HCT116 (cell line): ENCODE results near the gene CDH13. TPM values are rescaled to one million over a fixed set of nuclear protein-coding genes. Genes with fewer than 3 reads are reported as not detected.

ENCODE experiments used
- ATAC-seq: fragments of 200-7000 bp; cut with Tn5 transposase; 2 replicates; pipeline ENCODE4 v1.9.1; 2020; ENCODE audit warnings: mild to moderate bottlenecking, moderate library complexity
- BruUV-seq: library from RNA; stranded (reverse); fragments of 400-500 nt; replicated peaks from 2 replicates; lab custom pipeline; 2021; lab: Mats Ljungman, UMichigan
- CTCF ChIA-PET: fragments of 300-600 bp; sonication (Branson Sonifier 250); formaldehyde crosslinking; loops from one replicate; lab custom pipeline; 2021; ENCODE audit warnings: antibody characterized with exemption; lab: Charles Lee
- POLR2A ChIA-PET: fragments of 300-600, 350-600 bp; sonication (Branson Sonifier 250); formaldehyde crosslinking; loops from one replicate; lab custom pipeline; 2021; ENCODE audit warnings: antibody characterized with exemption; lab: Charles Lee
- RAD21 ChIA-PET, 2 experiments: fragments of 300-600 bp; sonication (Branson Sonifier 250); formaldehyde crosslinking; loops; one replicate each; lab custom pipeline; 2023; ENCODE audit warnings: low total read pairs in 2 of 2; ENCODE audit not compliant: uncharacterized antibody in 2 of 2, unreplicated experiment in 2 of 2, low non-redundant PET in 1 of 2; lab: Charles Lee
- DNase-seq: peaks from one replicate; pipeline ENCODE4 v3.0.0-alpha.2; 2010; ENCODE audit warnings: low read depth, low spot score
- H2AFZ ChIP-seq: fragments of 200-600 bp; shearing (Covaris generic), sonication (generic); 2 replicates; pipeline ENCODE4 v1.6.1; 2017; ENCODE audit warnings: low read depth, mixed run types, mixed read lengths, antibody characterized with exemption, low read length; ENCODE audit not compliant: poor library complexity, severe bottlenecking
- H3K27ac ChIP-seq: 2 replicates; pipeline ENCODE4 v1.5.1; 2012; ENCODE audit warnings: low read depth, low read length
- H3K27me3 ChIP-seq: fragments of 200-600 bp; sonication (generic); 2 replicates; pipeline ENCODE4 v1.6.1; 2016; ENCODE audit warnings: mixed run types, low read length, mixed read lengths; ENCODE audit not compliant: insufficient read depth
- H3K36me3 ChIP-seq, 2 experiments: fragments of 200-500 bp in 1 of 2; fragments of 200-600 bp in 1 of 2; sonication (Bioruptor generic) in 1 of 2; sonication (generic) in 1 of 2; 2 replicates each; pipeline versions ENCODE4 v1.5.1 to v1.6.1; 2014 to 2016; ENCODE audit warnings: low read length in 2 of 2, inconsistent platforms in 1 of 2, mixed read lengths in 1 of 2, mixed run types in 1 of 2; ENCODE audit not compliant: insufficient read depth in 2 of 2, control insufficient read depth in 1 of 2
- H3K4me1 ChIP-seq, 2 experiments: fragments of 200-600 bp in 1 of 2; sonication (generic) in 1 of 2; 2 replicates each; pipeline versions ENCODE4 v1.5.1 to v1.6.1; 2012 to 2017; ENCODE audit warnings: low read length in 2 of 2, inconsistent platforms in 1 of 2, mild to moderate bottlenecking in 1 of 2, mixed read lengths in 1 of 2, mixed run types in 1 of 2, moderate library complexity in 1 of 2; ENCODE audit not compliant: insufficient read depth in 2 of 2, control insufficient read depth in 1 of 2
- H3K4me2 ChIP-seq: fragments of 200-600 bp; sonication (generic); 2 replicates; pipeline ENCODE4 v1.6.1; 2017; ENCODE audit warnings: mixed run types, low read length, mixed read lengths
- H3K4me3 ChIP-seq, 2 experiments: fragments of 200-600 bp in 1 of 2; sonication (generic) in 1 of 2; replicated peaks in 1 of 2; 2 replicates each; pipeline ENCODE4 v1.5.1; 2011 to 2016; ENCODE audit warnings: low read length in 2 of 2, control low read depth in 1 of 2, low read depth in 1 of 2, mild to moderate bottlenecking in 1 of 2, mixed read lengths in 1 of 2, mixed run types in 1 of 2
- H3K79me2 ChIP-seq: fragments of 200-600 bp; sonication (generic); 2 replicates; pipeline ENCODE4 v1.6.1; 2017; ENCODE audit warnings: mild to moderate bottlenecking, mixed run types, low read length, moderate library complexity, mixed read lengths; ENCODE audit not compliant: insufficient read depth
- H3K9ac ChIP-seq: fragments of 200-600 bp; sonication (generic); 2 replicates; pipeline ENCODE4 v1.6.1; 2016; ENCODE audit warnings: low read length, mixed read lengths
- H3K9me2 ChIP-seq: fragments of 200-600 bp; sonication (generic), shearing (Covaris generic); 2 replicates; pipeline ENCODE4 v1.6.1; 2017; ENCODE audit warnings: mixed run types, mild to moderate bottlenecking, moderate library complexity; ENCODE audit not compliant: insufficient read depth
- H3K9me3 ChIP-seq, 2 experiments: fragments of 200-500 bp in 1 of 2; fragments of 200-600 bp in 1 of 2; sonication (Bioruptor generic) in 1 of 2; sonication (generic) in 1 of 2; 2 replicates each; pipeline ENCODE4 v1.6.1; 2014 to 2017; ENCODE audit warnings: low read length in 2 of 2, mixed read lengths in 2 of 2, inconsistent platforms in 1 of 2, low read depth in 1 of 2, mild to moderate bottlenecking in 1 of 2, mixed run types in 1 of 2, moderate library complexity in 1 of 2; ENCODE audit not compliant: control insufficient read depth in 1 of 2, insufficient read depth in 1 of 2
- H4K20me1 ChIP-seq: fragments of 200-600 bp; sonication (generic), shearing (Covaris generic); 2 replicates; pipeline ENCODE4 v1.6.1; 2017; ENCODE audit warnings: mixed run types, mild to moderate bottlenecking, moderate library complexity; ENCODE audit not compliant: insufficient read depth
- CBX3 ChIP-seq: IDR thresholded peaks from 2 replicates; pipeline ENCODE4 v1.6.1; 2012; ENCODE audit warnings: low read depth
- EZH2 ChIP-seq: fragments of 200-600 bp; sonication (generic); IDR thresholded peaks from 2 replicates; pipeline ENCODE4 v1.6.1; 2017; ENCODE audit warnings: antibody characterized with exemption, mixed run types
- EZH2phosphoT487 ChIP-seq: fragments of 200-600 bp; IDR thresholded peaks from 2 replicates; pipeline ENCODE4 v1.6.1; 2018; ENCODE audit warnings: antibody characterized with exemption, borderline replicate concordance
- FOSL1 ChIP-seq: IDR thresholded peaks from 2 replicates; pipeline ENCODE4 v1.6.1; 2012; ENCODE audit warnings: low read depth
- POLR2AphosphoS5 ChIP-seq: IDR thresholded peaks from 2 replicates; pipeline ENCODE4 v1.6.1; 2011; ENCODE audit warnings: mild to moderate bottlenecking, low read depth, low read length, moderate library complexity
- RAD21 ChIP-seq: IDR thresholded peaks from 2 replicates; pipeline ENCODE4 v1.6.1; 2012; ENCODE audit warnings: low read depth, mild to moderate bottlenecking
- SIN3A ChIP-seq: IDR thresholded peaks from 2 replicates; pipeline ENCODE4 v1.6.1; 2012; ENCODE audit warnings: low read depth
- SP1 ChIP-seq: IDR thresholded peaks from 2 replicates; pipeline ENCODE4 v1.6.1; 2012; ENCODE audit warnings: low read depth
- SRF ChIP-seq: IDR thresholded peaks from 2 replicates; pipeline ENCODE4 v1.6.1; 2012; ENCODE audit warnings: low read depth
- TCF7L2 ChIP-seq: IDR thresholded peaks from 2 replicates; pipeline ENCODE4 v1.7.0; 2011; ENCODE audit warnings: borderline replicate concordance, inconsistent platforms; ENCODE audit not compliant: insufficient read depth, insufficient read length; ENCODE audit errors: extremely low read depth
- YY1 ChIP-seq: IDR thresholded peaks from 2 replicates; pipeline ENCODE4 v1.6.1; 2011; ENCODE audit warnings: low read length, low read depth, moderate library complexity, mild to moderate bottlenecking; ENCODE audit not compliant: insufficient replicate concordance; ENCODE audit errors: extremely low read depth
- ZFX ChIP-seq: fragments of 450-650 bp; IDR thresholded peaks from 2 replicates; pipeline ENCODE4 v1.6.1; 2017
- ZNF274 ChIP-seq: fragments of 200-500 bp; sonication (Bioruptor generic); IDR thresholded peaks from 2 replicates; pipeline ENCODE4 v1.6.1; 2014; ENCODE audit warnings: mild to moderate bottlenecking, low read depth, low read length, inconsistent platforms
- intact Hi-C: fragments of 100-400 bp; cut with micrococcal nuclease; formaldehyde crosslinking; loops from 2 replicates; pipeline ENCODE4 v1.10.0; 2022
- total RNA-seq: library from RNA; stranded (reverse); gene quantifications from one replicate; pipeline ENCODE4 v1.2.1, GENCODE V29; 2021; ENCODE audit not compliant: unreplicated experiment
- TF ChIP-seq, protein P1 (sequence below), 3 experiments: fragments of 200-600 bp in 1 of 3; sonication (generic) in 1 of 3; IDR thresholded peaks in 2 of 3; conservative IDR thresholded peaks in 1 of 3; 2 replicates each; pipeline ENCODE4 v1.5.1; 2012 to 2017; ENCODE audit warnings: low read depth in 2 of 3, low read length in 2 of 3, antibody characterized with exemption in 1 of 3, borderline replicate concordance in 1 of 3, control low read depth in 1 of 3, mild to moderate bottlenecking in 1 of 3, mixed read lengths in 1 of 3, mixed run types in 1 of 3, moderate library complexity in 1 of 3; ENCODE audit not compliant: insufficient read depth in 1 of 3
- TF ChIP-seq, protein P2 (sequence below): IDR thresholded peaks from 2 replicates; pipeline ENCODE4 v1.6.1; 2012

Gene CDH13
- total RNA-seq, 1 experiment from 2014 or later = not detected

DNA sequence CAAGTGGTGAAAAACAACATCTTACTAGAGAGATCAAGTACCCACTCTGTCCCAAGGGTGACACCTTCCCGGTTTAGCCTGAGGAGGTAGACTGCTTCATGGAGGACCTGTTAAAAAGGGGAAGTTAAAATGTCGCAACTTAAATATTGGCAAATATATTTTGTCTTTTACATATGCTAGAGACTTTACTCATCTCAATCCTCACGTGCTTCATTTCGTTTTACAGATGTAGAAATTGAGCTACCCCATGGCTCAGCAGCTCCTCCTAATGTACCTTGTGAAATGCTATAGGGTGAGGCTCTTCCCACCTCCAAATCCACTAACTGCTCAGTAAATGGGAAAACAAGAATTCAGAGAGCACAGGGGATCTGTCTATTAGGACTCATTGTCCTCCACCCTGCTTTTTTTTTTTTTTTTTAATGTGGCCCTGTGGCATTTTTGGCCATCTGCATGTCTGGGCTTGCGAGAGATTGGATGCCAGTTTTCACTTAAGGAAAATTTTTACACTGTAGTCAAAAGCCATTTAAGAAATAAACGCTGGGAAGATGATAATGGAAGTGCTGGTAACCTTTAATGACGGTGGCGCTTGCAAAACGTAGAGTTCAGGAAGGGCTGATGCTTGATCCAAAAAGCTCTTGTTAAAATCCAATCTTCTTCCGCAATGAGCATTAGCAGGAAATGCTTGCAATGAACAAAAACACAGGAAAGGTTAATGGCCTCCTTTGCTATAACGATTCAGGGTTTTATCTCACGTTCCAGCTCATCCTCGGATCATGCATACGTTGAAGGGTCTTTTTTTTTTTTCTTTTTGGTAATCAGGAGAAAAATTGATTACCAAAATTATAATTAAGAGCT lies 1220.8 kb downstream of the CDH13 start:
- POLR2A ChIA-PET = no interaction called here
- Histone ChIP-seq H3K36me3 (no peaks in the 10 kb centered on the region), H3K79me2 (no peaks in the 10 kb centered on the region), H3K9me2 (no peaks in the 10 kb centered on the region), H3K4me1 (no peaks in the 10 kb centered on the region), H3K9ac (no peak overlapping the region), H3K4me3 (no peak overlapping the region), H3K27me3 (no peaks in the 10 kb centered on the region), H2AFZ (no peak overlapping the region), H3K9me3 (no peaks in the 10 kb centered on the region), H3K4me2 (no peak overlapping the region), H3K27ac (no peak overlapping the region), H4K20me1 (no peaks in the 10 kb centered on the region)
- TF ChIP-seq ZNF274 (no peak), FOSL1 (no peak), CBX3 (no peak), POLR2AphosphoS5 (no peak), ZFX (no peak), YY1 (no peak), SP1 (no peak), EZH2phosphoT487 (no peak), RAD21 (no peak), EZH2 (no peak), TCF7L2 (no peak), SIN3A (no peak), SRF (no peak)
- TF ChIP-seq, protein P1, sequence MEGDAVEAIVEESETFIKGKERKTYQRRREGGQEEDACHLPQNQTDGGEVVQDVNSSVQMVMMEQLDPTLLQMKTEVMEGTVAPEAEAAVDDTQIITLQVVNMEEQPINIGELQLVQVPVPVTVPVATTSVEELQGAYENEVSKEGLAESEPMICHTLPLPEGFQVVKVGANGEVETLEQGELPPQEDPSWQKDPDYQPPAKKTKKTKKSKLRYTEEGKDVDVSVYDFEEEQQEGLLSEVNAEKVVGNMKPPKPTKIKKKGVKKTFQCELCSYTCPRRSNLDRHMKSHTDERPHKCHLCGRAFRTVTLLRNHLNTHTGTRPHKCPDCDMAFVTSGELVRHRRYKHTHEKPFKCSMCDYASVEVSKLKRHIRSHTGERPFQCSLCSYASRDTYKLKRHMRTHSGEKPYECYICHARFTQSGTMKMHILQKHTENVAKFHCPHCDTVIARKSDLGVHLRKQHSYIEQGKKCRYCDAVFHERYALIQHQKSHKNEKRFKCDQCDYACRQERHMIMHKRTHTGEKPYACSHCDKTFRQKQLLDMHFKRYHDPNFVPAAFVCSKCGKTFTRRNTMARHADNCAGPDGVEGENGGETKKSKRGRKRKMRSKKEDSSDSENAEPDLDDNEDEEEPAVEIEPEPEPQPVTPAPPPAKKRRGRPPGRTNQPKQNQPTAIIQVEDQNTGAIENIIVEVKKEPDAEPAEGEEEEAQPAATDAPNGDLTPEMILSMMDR (IDR thresholded peaks at IDR 0.05 in 2 of 3, conservative IDR thresholded peaks at IDR 0.05 in 1 of 3; ENCODE audit: borderline replicate concordance in 1 of 3, insufficient read depth in 1 of 3, low read depth in 2 of 3, low read length in 2 of 3) = no peak
- TF ChIP-seq, protein P2, sequence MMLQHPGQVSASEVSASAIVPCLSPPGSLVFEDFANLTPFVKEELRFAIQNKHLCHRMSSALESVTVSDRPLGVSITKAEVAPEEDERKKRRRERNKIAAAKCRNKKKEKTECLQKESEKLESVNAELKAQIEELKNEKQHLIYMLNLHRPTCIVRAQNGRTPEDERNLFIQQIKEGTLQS = no peak
- BruUV-seq = no TSS peak
- ATAC-seq (no peak), DNase-seq (no peak)
- CTCF ChIA-PET = interaction anchor here (1.5 kb wide), 1 partner anchor 21 kb away, joined by 3 read pairs; no protein-coding TSS in a partner anchor
- intact Hi-C loops = no loop called here
- RAD21 ChIA-PET = interaction anchor here in 1 of 2 experiments (0.7 kb wide), 1 partner anchor 32 kb away, joined by 3 read pairs; no protein-coding TSS in a partner anchor
